Stimulated activated CD8-positive, alpha-beta memory T cell treated with anti-CD3 and anti-CD28 coated beads, Interleukin-7, amount 100 ng/mL, for 1 hour (primary cell): ENCODE measurements around the gene ASTL.
"Not testable (repeated sequence)": the region's sequence is repeated elsewhere in the genome, so short reads cannot be mapped to it uniquely, and the experiment has no call there.

ENCODE experiments used
- DNase-seq, 2 donors: peaks; one replicate each; pipeline ENCODE4 v3.0.0-alpha.2; 2020; ENCODE audit warnings: low read depth in 2 of 2

The ASTL gene

GRCh38 chr2:96099861-96100798 lies 38.2 kb downstream of the ASTL start:
- no peak for DNase-seq

GRCh38 chr2:96098900-96099590 lies 39.3 kb downstream of the ASTL start:
- no peak for DNase-seq

GRCh38 chr2:96097951-96098823 lies 40.1 kb downstream of the ASTL start:
- DNase-seq: no peak

- DNase-seq: no peak
Observed at GRCh38 chr2:96097441-96097840, 40.9 kb downstream of the ASTL start.

- no peak for DNase-seq
Observed at GRCh38 chr2:96095116-96095636, 43.1 kb downstream of the ASTL start.

- no peak for DNase-seq
Observed at GRCh38 chr2:96093528-96093927, 44.8 kb downstream of the ASTL start.

GRCh38 chr2:96092951-96093350 lies 45.4 kb downstream of the ASTL start:
- DNase-seq: no peak

GRCh38 chr2:96092573-96092877 lies 45.8 kb downstream of the ASTL start:
- DNase-seq: no peak

GRCh38 chr2:96091711-96092572 lies 46.4 kb downstream of the ASTL start:
- DNase-seq: no peak

- DNase-seq: no peak
Observed at GRCh38 chr2:96091141-96091710, 47.1 kb downstream of the ASTL start.

- DNase-seq: no peak
Observed at GRCh38 chr2:96090196-96090926, 47.9 kb downstream of the ASTL start.

- no peak for DNase-seq
Observed at GRCh38 chr2:96089356-96090195, 48.7 kb downstream of the ASTL start.

- DNase-seq: no peak
Observed at GRCh38 chr2:96088340-96089335, 49.7 kb downstream of the ASTL start.

GRCh38 chr2:96087130-96087529 lies 51.2 kb downstream of the ASTL start:
- no peak for DNase-seq

- no peak for DNase-seq
Observed at GRCh38 chr2:96085541-96086355, 52.6 kb downstream of the ASTL start.

- not testable (repeated sequence) for DNase-seq
Observed at GRCh38 chr2:96084858-96085518, 53.3 kb downstream of the ASTL start.
